Measurements from ENCODE around the gene CACNA1C. TPM values are rescaled to one million over a fixed set of nuclear protein-coding genes. Genes with fewer than 3 reads are reported as not detected.

Gene CACNA1C
- total RNA-seq, 6 donors from 2014 or later: 5.2 to 45.1 (median 8.8) TPM

- no peaks in the 10 kb centered on the region for H3K27me3 ChIP-seq
- no peak for TF ChIP-seq POLR2A (IDR thresholded peaks at IDR 0.05)
- TF ChIP-seq EP300 (IDR thresholded peaks at IDR 0.05): no peak
- TF ChIP-seq POLR2AphosphoS5 (IDR thresholded peaks at IDR 0.05): no peak
- no peak for TF ChIP-seq CTCF (IDR thresholded peaks at IDR 0.05)
- H3K36me3 ChIP-seq: no peaks in the 10 kb centered on the region
- H3K27ac ChIP-seq: no peak overlapping the region
- DNase-seq: peak in 1 of 2 donors; percentile 64
- no peaks in the 10 kb centered on the region for H3K9me3 ChIP-seq
- no peak for ATAC-seq (ENCODE audit: low FRiP score in 2 of 2)
- WGBS, 2 donors: 89 to 92% methylated on average over 17 to 18 of the region's 19 CpGs
- H3K4me1 ChIP-seq: no peaks in the 10 kb centered on the region
- no peak overlapping the region for H3K4me3 ChIP-seq
These were observed 362.2 kb downstream of the CACNA1C start for GRCh38 chr12:2414810-2415567.

- Histone ChIP-seq H3K4me1 (no peaks in the 10 kb centered on the region), H3K27ac (no peak overlapping the region), H3K36me3 (no peaks in the 10 kb centered on the region), H3K9me3 (no peaks in the 10 kb centered on the region), H3K27me3 (no peaks in the 10 kb centered on the region), H3K4me3 (no peak overlapping the region)
- WGBS, 2 donors: 86 to 92% methylated on average over 10 of the region's 10 CpGs
- no peak for DNase-seq
- ATAC-seq (ENCODE audit: low FRiP score in 2 of 2): no peak
- no peak for TF ChIP-seq CTCF (IDR thresholded peaks at IDR 0.05)
- TF ChIP-seq POLR2A (IDR thresholded peaks at IDR 0.05): no peak
- TF ChIP-seq EP300 (IDR thresholded peaks at IDR 0.05): no peak
- TF ChIP-seq POLR2AphosphoS5 (IDR thresholded peaks at IDR 0.05): no peak
These were observed 362.8 kb downstream of the CACNA1C start for GRCh38 chr12:2415568-2415944.

GRCh38 chr12:2416158-2416557 lies 363.4 kb downstream of the CACNA1C start:
- ATAC-seq (ENCODE audit: low FRiP score in 2 of 2) (no peak), DNase-seq (no peak)
- no peak overlapping the region for H3K27ac ChIP-seq

GRCh38 chr12:2417481-2418160 lies 364.8 kb downstream of the CACNA1C start:
- Histone ChIP-seq H3K4me3 (no peak overlapping the region), H3K36me3 (no peaks in the 10 kb centered on the region), H3K4me1 (no peaks in the 10 kb centered on the region), H3K27me3 (no peaks in the 10 kb centered on the region), H3K9me3 (no peaks in the 10 kb centered on the region), H3K27ac (no peak overlapping the region)
- TF ChIP-seq POLR2AphosphoS5 (IDR thresholded peaks at IDR 0.05): no peak
- DNase-seq: no peak
- WGBS, 2 donors: 92 to 95% methylated on average over 10 of the region's 10 CpGs
- ATAC-seq (ENCODE audit: low FRiP score in 2 of 2): no peak

More at GRCh38 chr12:2416158-2416557, 363.4 kb downstream of the CACNA1C start:
- WGBS, 2 donors: 84 to 86% methylated on average over 8 of the region's 8 CpGs
- H3K4me3 ChIP-seq: no peak overlapping the region
- H3K4me1 ChIP-seq: no peaks in the 10 kb centered on the region
- TF ChIP-seq POLR2A (IDR thresholded peaks at IDR 0.05) (no peak), POLR2AphosphoS5 (IDR thresholded peaks at IDR 0.05) (no peak), EP300 (IDR thresholded peaks at IDR 0.05) (no peak), CTCF (IDR thresholded peaks at IDR 0.05) (no peak)
- H3K27me3 ChIP-seq: no peaks in the 10 kb centered on the region
- no peaks in the 10 kb centered on the region for H3K36me3 ChIP-seq
- no peaks in the 10 kb centered on the region for H3K9me3 ChIP-seq

- H3K9me3 ChIP-seq: no peaks in the 10 kb centered on the region
- TF ChIP-seq EP300 (IDR thresholded peaks at IDR 0.05): no peak
- TF ChIP-seq POLR2A (IDR thresholded peaks at IDR 0.05): no peak
- TF ChIP-seq POLR2AphosphoS5 (IDR thresholded peaks at IDR 0.05): no peak
- TF ChIP-seq CTCF (IDR thresholded peaks at IDR 0.05): no peak
- H3K4me3 ChIP-seq: no peak overlapping the region
- no peak for DNase-seq
- H3K36me3 ChIP-seq: no peaks in the 10 kb centered on the region
- WGBS, 2 donors: 71 to 73% methylated on average over 2 of the region's 2 CpGs
- no peak for ATAC-seq (ENCODE audit: low FRiP score in 2 of 2)
- H3K4me1 ChIP-seq: no peaks in the 10 kb centered on the region
- H3K27me3 ChIP-seq: no peaks in the 10 kb centered on the region
- H3K27ac ChIP-seq: no peak overlapping the region
These were observed 365.8 kb downstream of the CACNA1C start for GRCh38 chr12:2418579-2418978.

All from upper lobe of left lung (tissue), 6 donors.